GM19043 (cell line): ENCODE measurements around the gene TMED5.
"Not testable (repeated sequence)": the region's sequence is repeated elsewhere in the genome, so short reads cannot be mapped to it uniquely, and the experiment has no call there.

Experiments
- ATAC-seq: cut with Tn5 transposase; IDR thresholded peaks from one replicate; pipeline ENCODE4 v1.9.1; 2021; ENCODE audit warnings: low read depth; ENCODE audit not compliant: unreplicated experiment

TMED5 gene

DNA sequence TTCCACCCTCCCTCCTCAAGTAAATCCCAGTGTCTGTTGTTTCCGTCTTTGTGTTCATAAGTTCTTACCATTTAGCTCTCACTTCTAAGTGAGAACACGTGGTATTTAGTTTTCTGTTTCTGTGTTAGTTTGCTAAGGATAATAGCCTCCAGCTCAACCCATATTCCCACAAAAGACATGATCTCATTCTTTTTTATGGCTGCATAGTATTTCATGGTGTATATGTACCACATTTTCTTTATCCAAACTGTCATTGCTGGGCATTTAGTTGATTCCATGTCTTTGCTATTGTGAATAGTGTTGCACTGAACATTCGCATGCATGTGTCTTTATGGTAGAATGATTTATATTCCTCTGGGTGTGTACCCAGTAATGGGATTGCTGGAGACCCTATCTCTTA, 5.6 kb downstream of the TMED5 start:
- not testable (repeated sequence) for ATAC-seq

GRCh38 chr1:93172778-93173177, 7.4 kb downstream of the TMED5 start:
- ATAC-seq, result no peak

- ATAC-seq, result no peak
These were observed 8.6 kb downstream of the TMED5 start for GRCh38 chr1:93171549-93172034.

GRCh38 chr1:93170141-93170678, 10.0 kb downstream of the TMED5 start:
- not testable (repeated sequence) for ATAC-seq

DNA sequence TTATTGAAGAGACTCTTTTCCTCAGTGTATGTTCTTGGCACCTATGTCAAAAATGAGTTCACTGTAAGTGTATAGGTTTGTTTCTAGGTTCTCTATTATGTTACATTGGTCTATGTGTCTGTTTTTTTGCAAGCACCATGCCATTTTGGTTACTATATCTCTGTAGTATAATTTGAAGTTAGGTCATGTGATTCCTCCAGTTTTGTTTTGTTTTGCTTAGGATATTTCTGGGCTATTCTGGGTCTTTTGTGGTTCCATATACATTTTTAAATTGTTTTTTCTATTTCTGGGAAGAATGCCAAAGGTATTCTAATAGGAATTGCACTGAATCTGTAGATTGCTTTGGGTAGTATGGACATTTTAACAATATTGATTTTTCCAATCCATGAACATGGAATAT, 13.2 kb downstream of the TMED5 start:
- no peak for ATAC-seq

- not testable (repeated sequence) for ATAC-seq
These were observed 14.3 kb downstream of the TMED5 start for GRCh38 chr1:93165895-93166294.

DNA sequence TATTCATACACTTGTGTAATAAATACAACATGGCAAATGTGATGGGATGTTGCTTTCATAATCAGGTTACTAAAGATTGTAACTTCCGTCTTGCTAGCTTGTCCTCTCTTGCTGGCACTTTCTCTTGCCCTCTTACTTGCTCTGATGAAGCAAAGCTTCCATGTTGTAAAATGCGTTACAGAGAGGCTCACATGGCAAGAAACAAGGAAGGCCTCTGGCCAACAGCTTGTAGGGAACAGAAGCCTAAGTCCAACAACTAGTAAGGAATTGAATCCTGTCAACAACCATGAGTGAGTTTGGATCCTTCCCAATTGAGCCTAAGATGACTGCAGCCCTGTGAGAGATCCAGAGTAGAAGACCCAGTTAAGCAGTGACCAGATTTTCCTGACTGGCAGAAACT, 15.4 kb downstream of the TMED5 start:
- no peak for ATAC-seq

GRCh38 chr1:93163314-93163713, 16.9 kb downstream of the TMED5 start:
- ATAC-seq, result not testable (repeated sequence)

- ATAC-seq, result no peak
These were observed 20.9 kb downstream of the TMED5 start for GRCh38 chr1:93159337-93159736.

DNA sequence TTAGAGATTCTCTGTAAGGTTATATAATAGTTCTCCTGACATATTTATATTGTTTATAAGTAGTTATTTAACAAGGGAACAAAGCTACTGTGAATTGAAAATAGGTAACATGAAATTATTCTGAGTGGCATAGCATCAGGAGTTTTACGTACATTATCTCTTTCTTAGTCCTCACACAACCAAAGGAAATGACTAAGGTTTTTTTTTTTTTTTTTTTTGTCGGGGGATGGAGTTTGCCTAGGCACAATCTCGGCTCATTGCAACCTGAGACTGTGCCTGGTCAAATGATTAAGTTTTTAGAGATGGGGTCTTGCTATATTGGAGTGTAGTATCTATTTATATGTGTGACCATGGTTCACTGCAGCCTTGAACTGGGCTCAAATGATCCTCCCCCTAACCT, 24.9 kb downstream of the TMED5 start:
- ATAC-seq, result no peak

DNA sequence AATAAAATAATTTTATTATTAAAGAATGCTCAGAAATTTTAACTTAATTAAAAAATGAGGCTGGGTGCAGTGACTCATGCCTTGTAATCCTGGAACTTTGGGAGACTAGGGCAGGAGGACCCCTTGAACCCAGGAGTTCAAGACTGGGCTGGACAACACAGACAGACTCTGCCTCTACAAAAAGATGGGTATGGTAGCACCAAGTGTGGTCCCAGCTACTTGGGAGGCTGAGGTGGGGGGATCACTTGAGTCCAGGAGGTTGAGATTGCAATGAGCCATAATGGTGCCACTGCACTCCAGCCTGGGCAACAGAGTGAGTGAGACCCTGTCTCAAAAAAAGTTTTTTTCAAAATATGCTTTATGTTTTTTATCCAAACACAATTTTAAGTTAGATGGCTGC, 25.3 kb downstream of the TMED5 start:
- no peak for ATAC-seq

DNA sequence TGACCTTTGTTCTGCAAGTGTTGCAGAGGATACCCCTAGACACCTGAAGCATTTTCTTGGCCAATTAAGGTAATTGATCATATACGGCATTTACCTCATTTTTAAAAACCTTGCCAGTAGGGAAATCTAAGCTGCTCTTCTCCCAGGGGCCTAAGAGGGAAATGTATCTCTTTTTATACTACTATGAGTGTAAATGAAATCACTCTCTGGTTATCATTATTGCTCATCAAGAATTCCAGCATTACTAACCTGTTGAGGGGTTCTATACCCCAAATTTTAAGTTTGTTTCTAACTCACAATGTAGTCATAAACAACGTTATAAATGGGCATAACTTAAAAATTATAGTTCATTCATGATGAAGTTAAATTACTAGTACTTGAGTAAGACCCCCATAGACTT, 27.4 kb downstream of the TMED5 start:
- ATAC-seq, result no peak

DNA sequence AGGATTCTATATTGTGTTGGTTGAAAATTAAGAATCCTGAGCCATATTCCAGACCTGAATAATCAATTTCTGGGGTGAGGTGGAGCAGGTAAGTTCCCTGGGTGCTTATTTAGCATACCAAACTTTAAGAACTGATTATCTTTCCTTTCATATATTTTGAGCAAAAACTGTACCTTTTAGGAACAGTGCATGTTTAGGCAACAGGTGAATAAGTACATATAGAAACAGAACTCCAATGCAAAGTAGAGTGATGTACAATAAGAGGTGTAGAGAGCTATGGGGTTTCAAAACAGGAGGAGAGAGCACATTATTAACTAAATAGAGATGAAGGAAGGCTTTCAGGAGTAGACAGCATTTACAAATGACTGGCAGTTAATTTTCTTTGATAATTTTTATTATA, 28.7 kb downstream of the TMED5 start:
- ATAC-seq, result no peak

DNA sequence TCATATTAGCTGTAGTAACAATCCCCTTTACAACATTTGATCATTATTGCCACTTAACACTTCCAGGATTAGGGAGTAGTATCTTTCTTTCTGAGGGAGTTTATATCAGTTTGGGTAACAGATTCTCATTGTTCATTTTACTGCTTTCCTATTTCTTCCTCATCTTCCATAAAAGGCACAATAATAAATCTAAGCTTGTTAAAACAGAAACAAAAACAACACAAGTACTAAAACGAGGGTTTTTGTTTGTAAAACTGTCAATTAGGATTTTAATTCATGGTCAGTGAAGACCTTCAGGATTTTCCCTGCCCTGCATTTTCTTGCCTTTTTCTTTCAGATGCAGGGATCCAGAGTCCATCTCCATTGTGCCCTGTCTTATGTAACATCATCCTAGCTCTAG, 29.5 kb downstream of the TMED5 start:
- no peak for ATAC-seq

DNA sequence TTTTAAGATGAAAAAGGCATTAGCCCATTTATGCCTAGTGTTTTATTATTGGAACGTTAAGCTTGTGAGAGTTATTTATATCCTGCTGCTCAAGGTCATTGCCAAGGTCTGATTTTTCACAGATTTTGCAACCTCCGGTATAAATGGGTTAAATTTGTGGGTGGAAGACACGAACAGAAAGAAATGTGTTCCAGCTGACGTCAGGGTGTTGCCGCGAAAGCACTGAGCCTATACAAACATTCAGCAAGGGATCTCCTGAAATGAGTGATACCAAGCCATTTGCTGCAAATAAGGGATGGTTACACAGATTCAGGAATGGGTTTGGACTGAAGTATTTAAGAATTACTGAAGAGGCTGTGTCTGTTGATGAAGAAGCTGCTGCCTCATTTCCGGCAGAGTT, 32.2 kb downstream of the TMED5 start:
- ATAC-seq, result no peak

- ATAC-seq, result no peak
These were observed 36.4 kb downstream of the TMED5 start for GRCh38 chr1:93143769-93144168.

DNA sequence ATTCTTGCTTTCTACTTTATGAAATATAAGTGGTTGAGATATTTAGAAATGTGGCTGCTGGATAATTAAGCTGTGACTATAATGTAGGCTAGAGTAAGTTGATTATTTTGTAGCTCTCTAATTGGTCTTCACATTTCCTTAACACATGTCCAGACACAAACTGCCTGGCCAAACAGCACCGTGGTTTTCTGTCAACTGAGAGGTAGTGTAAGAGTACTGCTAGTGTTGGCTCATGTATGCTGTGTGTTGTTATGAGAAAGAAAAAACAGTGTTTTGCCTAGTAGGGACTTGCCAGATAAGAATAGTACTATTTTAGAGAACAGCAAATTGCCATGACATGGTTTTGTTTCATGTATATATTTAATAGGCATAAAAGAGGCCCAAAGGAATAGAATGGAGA, 37.1 kb downstream of the TMED5 start:
- ATAC-seq, result no peak

GRCh38 chr1:93142161-93142560, 38.1 kb downstream of the TMED5 start:
- no peak for ATAC-seq

DNA sequence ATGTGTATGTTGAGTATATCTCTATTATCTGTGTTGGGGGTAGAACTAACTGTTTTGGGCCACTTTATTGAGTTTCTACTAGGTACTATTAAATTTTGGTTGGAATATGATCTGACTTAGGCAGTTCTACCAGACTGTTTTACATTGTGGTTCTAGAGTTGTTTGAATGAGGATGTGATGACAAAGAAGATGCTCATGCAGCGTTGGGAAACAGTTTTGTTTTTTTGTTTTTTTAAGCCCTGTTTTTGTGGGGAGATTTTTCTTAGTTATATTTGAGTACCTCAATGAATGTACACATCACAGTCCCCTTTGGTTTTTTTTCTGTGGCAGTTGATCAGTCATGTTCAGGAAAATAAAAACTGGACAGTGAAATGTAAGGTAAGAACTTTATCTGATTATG, 40.1 kb downstream of the TMED5 start:
- no peak for ATAC-seq

- ATAC-seq, result no peak
These were observed 42.5 kb downstream of the TMED5 start for GRCh38 chr1:93137604-93138292.

DNA sequence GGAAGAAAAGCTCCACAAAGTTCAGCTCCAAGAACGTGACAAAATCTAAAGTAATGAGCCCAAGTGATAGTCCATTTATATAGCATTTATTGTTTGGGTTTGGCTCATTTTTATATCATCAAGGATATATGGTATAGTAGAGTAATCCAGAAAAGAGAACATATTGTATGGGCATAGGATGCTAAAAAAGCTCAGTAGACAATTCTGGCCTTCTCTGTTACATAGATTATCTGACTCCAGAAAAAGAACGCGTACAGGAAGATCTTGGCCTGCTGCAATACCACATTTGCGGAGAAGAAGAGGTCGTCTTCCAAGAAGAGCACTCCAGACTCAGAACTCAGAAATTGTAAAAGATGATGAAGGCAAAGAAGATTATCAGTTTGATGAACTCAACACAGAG, 43.8 kb downstream of the TMED5 start:
- no peak for ATAC-seq

GRCh38 chr1:93132638-93133037, 47.6 kb downstream of the TMED5 start:
- no peak for ATAC-seq
